IPS DF 19.7 (cell line): ENCODE data around the gene ZKSCAN8.
"Not testable (repeated sequence)": the region's sequence is repeated elsewhere in the genome, so short reads cannot be mapped to it uniquely, and the experiment has no call there.

ENCODE experiments used
- DNase-seq: peaks from one replicate; pipeline ENCODE4 v3.0.0-alpha.2; 2013; ENCODE audit warnings: low read depth, low spot score

ZKSCAN8 gene

GRCh38 chr6:28141500-28142329 is at the start of gene ZKSCAN8:
Gene ZKSCAN8, plus strand, starts transcription at chr6:28141883. Its CDS starts 6,525 bp downstream, at chr6:28148408.
- peak; percentile 92 for DNase-seq

GRCh38 chr6:28102222-28102621 is 39.5 kb upstream of the ZKSCAN8 start:
- not testable (repeated sequence) for DNase-seq

DNA sequence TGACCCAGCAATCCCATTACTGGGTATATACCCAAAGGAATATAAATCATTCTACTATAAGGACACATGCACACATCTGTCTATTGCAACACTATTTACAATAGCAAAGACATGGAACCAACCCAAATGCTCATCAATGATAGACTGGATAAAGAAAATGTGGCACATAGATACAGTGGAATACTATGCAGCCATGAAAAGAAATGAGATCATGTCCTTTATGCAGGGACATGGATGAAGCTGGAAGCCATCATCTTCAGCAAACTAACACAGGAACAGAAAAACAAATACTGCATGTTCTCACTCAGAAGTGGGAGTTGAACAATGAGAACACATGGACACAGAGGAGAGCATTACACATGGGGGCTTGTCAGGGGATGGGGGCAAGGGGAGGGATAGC is 39.0 kb upstream of the ZKSCAN8 start:
- DNase-seq = not testable (repeated sequence)

GRCh38 chr6:28104392-28105244 is 37.1 kb upstream of the ZKSCAN8 start:
- DNase-seq = peak; percentile 77

DNA sequence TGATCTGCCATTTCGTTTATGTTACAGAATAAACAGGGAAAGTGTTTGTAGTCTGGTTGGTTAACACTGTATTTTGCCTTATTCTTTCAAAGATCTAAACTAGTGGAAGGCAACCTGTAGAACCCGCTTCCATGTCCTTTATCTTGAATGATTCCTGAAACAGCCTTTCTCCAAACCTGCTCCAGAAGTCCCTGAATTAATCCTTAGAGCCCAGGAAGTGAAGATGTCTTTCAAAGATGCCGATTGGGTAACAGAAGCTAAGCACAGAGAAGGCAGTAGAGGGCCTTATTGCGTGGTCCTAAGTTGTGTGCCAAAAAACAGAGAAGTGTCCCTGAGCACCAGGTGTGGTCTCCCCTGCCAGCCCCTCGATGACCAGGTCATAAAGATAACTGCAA is 36.4 kb upstream of the ZKSCAN8 start:
- no peak for DNase-seq

GRCh38 chr6:28107506-28107905 is 34.2 kb upstream of the ZKSCAN8 start:
- DNase-seq = no peak

- no peak for DNase-seq
These were observed 29.7 kb upstream of the ZKSCAN8 start for GRCh38 chr6:28111964-28112363.

GRCh38 chr6:28115799-28116198 is 25.9 kb upstream of the ZKSCAN8 start:
- no peak for DNase-seq

DNA sequence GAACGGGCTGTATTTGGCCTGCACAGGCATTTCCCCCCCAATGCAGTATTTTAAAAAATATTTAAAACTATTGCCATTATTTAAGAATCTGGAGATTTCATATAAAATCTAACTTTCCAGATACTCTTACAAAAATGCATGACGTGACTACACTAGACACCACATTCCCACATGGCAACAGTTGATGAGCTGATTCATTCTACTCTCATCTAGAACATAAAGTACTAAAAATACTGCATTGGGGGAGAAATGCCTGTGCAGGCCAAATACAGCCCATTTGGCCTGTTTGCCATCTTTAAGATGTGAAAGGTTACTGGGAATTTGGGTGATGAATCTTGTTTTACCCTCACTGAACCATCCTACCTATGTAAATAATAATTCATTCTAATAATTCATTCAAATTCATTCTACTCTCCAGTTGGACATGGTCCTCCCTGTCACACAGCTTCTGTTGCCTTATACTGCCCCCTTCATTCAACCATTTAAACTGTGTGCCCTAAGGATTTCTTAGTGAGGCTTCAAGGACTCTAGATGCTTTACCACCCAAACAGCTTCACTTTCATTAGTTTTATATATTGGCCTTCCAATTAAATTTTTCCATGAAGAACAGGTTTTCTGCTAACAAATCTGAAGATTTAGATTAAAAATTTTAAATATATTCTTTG is 24.2 kb upstream of the ZKSCAN8 start:
- DNase-seq = no peak

DNA sequence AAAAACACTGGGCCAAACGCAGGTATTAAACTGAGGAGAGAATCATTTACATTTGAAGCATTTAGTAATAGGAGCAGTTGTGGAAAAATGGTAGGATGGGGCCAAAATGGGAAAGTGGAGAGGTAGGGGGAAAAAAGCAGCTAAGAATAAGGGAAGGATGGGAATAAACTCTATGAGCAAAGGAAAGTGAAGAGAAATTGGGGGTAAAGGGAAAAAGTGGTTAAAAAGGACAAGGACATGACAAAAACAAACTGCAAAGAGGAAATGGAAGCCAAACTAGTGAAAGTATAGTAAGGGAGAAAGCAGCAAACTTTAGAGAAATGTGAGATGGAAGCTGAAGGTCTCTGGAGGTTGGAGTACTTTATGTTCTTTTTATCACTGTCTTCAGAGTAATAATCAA is 23.5 kb upstream of the ZKSCAN8 start:
- DNase-seq = no peak

DNA sequence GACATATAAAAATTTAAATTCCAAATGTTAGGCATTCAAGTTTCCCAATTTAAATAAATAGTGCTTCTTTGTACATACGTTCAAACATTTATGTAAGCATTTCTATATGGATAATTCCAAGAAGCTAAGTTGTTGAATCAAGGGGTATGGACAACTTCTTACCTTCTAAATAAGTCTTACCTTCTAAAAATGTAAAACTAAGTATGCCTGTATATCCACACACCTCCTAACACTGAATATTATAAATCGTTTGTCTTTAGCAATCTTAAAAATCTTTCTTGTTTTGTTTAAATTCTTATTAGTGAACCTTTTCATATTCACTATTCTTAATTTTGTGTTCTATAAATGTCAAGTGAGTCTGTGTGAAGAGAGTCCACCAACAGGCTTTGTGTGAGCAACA is 19.8 kb upstream of the ZKSCAN8 start:
- DNase-seq = no peak

- not testable (repeated sequence) for DNase-seq
These were observed 19.4 kb upstream of the ZKSCAN8 start for GRCh38 chr6:28122283-28122682.

DNA sequence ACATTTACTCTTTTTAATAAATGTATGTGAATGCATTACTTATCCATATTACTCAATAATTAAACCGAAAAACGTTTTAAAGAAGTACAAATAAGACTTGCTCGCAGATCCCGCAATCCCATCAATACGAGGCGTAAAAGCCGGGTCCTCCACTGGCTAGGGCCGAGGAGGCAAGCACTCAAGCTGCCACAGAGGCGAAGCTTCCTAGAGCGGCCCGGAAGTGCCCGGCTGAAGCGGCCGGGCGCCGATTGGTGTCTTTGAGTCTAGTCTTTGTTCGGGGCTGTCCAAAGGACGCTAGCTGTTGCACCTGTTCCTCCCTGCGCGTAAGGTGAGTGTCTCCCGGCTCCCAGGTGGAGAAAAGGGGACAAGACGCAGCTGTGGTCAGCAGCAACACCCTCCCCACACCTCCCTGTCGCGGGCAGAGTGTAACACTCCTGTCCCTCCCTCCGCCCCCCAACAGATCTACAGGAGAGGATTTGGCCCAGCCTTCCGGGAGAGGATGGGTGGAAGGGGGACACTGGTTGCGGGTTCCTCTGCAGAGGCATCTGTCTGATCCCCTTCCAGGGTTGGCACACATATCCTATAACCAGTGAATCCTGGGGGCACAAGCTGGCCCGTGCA is 17.2 kb upstream of the ZKSCAN8 start, which contains the start of gene ZSCAN16:
ZSCAN16 (plus strand) TSS at position 260 of the 621 bp plus-strand sequence. CDS start 835 bp downstream, outside the sequence.
- DNase-seq = peak; percentile 76

DNA sequence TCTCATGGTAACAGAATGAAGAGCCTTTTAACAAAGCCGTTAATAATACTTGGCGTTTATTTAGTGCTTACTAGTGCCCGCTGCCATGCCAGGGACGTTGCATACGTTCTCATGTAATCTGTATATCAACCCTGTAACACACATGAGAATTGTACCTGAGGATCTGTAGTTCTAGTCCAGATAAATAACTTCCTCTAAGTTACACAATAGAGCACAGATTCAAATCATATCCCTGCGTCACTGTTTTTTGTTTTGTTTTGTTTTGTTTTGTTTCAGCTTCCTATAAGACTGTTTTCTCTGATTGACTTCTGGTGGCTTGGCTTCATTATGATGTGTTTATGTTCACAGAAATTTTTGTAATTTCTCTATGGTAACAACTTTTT is 16.7 kb upstream of the ZKSCAN8 start:
- no peak for DNase-seq

DNA sequence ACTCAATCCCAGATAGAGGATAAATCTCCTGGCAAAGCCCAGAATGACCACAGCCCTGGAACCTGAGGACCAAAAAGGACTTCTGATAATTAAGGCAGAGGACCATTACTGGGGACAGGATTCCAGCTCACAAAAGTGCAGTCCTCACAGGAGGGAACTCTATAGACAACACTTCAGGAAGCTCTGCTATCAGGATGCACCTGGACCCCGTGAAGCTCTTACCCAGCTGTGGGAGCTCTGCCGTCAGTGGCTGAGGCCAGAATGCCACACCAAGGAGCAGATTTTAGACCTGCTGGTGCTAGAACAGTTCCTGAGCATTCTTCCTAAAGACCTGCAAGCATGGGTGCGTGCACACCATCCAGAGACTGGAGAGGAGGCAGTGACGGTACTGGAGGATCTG is 16.3 kb upstream of the ZKSCAN8 start:
- DNase-seq = no peak

GRCh38 chr6:28134015-28134414 is 7.7 kb upstream of the ZKSCAN8 start:
- no peak for DNase-seq

- DNase-seq = no peak
These were observed 7.0 kb upstream of the ZKSCAN8 start for GRCh38 chr6:28134716-28135115.

- DNase-seq = no peak
These were observed 6.3 kb upstream of the ZKSCAN8 start for GRCh38 chr6:28135393-28135792.

- peak; percentile 80 for DNase-seq
These were observed 4.8 kb upstream of the ZKSCAN8 start for GRCh38 chr6:28136585-28137504.

DNA sequence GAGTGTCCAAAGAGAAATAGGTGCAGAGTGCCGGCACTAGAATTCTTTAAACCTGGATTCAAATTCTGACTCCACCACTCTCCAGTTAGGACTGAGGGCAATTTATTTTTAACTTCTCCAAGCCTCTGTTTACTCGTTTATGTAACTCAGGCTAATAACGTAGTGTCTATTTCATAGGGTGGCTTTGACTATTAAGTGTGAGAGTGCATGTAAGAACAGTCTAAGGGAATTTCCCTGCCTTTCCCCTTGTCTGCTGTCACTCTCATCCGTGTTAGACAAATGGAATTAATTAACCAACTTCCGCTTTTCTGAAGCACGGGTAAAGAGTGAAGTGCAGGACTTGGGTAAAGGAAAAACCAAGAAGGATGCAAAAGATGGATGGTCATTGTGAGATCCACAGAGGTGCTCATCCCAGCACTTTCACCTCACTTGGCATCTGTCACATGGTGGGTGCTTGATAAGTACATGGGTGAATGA is 4.1 kb upstream of the ZKSCAN8 start:
- DNase-seq = no peak
